ENCODE data around the gene ABHD8. TPM values are rescaled to one million over a fixed set of nuclear protein-coding genes. Genes with fewer than 3 reads are reported as not detected.
A peak's percentile ranks its signal among the peaks of the same experiment; 100 is the strongest.

Gene ABHD8
- total and polyA plus RNA-seq, 2 donors (not counting 1 experiment from before 2014, with no cell fraction given) = 5.2 to 7.2 TPM

DNA sequence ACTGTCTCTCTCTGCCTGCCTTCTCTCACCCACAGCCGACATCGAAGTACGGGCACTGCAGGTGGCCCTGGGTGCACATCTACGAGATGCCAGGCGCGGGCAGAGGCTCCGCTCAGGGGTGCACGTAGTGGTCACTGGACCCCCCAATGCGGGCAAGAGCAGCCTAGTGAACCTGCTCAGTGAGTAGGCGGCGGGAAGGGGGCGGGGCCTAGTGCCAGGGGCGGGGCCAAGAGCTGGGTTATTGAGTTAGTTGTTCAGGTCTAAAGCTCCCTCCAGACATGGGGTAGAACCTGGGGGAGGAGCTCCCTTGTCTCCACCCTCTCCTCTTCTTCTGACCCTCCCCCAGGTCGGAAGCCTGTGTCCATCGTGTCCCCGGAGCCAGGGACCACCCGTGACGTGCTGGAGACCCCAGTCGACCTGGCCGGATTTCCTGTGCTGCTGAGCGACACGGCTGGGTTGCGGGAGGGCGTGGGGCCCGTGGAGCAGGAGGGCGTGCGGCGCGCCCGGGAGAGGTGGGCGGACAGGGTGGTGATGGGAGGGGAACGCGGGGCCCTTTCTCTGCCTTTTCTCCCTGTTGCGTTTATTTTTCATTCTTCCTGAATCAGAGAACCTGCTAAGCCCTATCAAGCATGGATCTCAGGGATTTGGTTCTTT lies 36.0 kb upstream of the ABHD8 start:
- Histone ChIP-seq H4K20me1 (ENCODE audit: control insufficient read depth, insufficient read depth, low read length, poor library complexity, severe bottlenecking) (no peaks in the 10 kb centered on the region), H3K27me3 (replicated peaks in 1 of 4; ENCODE audit: control extremely low read depth in 1 of 4, control insufficient read depth in 3 of 4, insufficient read depth in 4 of 4, low read length in 3 of 4) (no peaks in the 10 kb centered on the region), H3K4me1 (ENCODE audit: control insufficient read depth in 2 of 2, insufficient read depth in 2 of 2, low read length in 2 of 2) (peaks cover 13 to 26% of the 10 kb centered on the region in 2 donors), H3K9me3 (ENCODE audit: control extremely low read depth in 1 of 3, control insufficient read depth in 2 of 3, insufficient read depth in 1 of 3, low read length in 2 of 3) (no peaks in the 10 kb centered on the region), H3K9ac (ENCODE audit: low read length) (no peak overlapping the region), H2AFZ (ENCODE audit: insufficient read depth, low read depth, low read length, poor library complexity, severe bottlenecking) (no peak overlapping the region), H3K79me2 (ENCODE audit: control insufficient read depth, insufficient read depth, low read length) (peaks cover 9% of the 10 kb centered on the region), H3K27ac (ENCODE audit: low read length in 2 of 2) (no peak overlapping the region), H3K4me2 (replicated peaks; ENCODE audit: low read depth, low read length, poor library complexity, severe bottlenecking) (no peak overlapping the region), H3K4me3 (ENCODE audit: control extremely low read depth in 1 of 5, extremely low read depth in 1 of 5, insufficient read depth in 1 of 5, low read depth in 2 of 5, low read length in 4 of 5) (no peak overlapping the region), H3K36me3 (replicated peaks in 1 of 2; ENCODE audit: control extremely low read depth in 1 of 2, control insufficient read depth in 1 of 2, extremely low read depth in 1 of 2, insufficient read depth in 2 of 2, low read length in 1 of 2) (no peaks in the 10 kb centered on the region)
- Mint-ChIP-seq H3K4me3 (peak overlapping the region; percentile 62), H3K27ac (no peak overlapping the region), H3K27me3 (no peaks in the 10 kb centered on the region), H3K9me3 (ENCODE audit: insufficient read depth) (no peaks in the 10 kb centered on the region), H3K4me1 (peaks cover 34% of the 10 kb centered on the region)
- intact Hi-C loops (cut with micrococcal nuclease) = no loop called here
- no peak for TF ChIP-seq EZH2 (IDR thresholded peaks at IDR 0.05; ENCODE audit: borderline replicate concordance, insufficient read depth, low read depth, low read length, poor library complexity, severe bottlenecking)
- TF ChIP-seq, protein P1, sequence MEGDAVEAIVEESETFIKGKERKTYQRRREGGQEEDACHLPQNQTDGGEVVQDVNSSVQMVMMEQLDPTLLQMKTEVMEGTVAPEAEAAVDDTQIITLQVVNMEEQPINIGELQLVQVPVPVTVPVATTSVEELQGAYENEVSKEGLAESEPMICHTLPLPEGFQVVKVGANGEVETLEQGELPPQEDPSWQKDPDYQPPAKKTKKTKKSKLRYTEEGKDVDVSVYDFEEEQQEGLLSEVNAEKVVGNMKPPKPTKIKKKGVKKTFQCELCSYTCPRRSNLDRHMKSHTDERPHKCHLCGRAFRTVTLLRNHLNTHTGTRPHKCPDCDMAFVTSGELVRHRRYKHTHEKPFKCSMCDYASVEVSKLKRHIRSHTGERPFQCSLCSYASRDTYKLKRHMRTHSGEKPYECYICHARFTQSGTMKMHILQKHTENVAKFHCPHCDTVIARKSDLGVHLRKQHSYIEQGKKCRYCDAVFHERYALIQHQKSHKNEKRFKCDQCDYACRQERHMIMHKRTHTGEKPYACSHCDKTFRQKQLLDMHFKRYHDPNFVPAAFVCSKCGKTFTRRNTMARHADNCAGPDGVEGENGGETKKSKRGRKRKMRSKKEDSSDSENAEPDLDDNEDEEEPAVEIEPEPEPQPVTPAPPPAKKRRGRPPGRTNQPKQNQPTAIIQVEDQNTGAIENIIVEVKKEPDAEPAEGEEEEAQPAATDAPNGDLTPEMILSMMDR (IDR thresholded peaks at IDR 0.05) = no peak
- WGBS (ENCODE audit: insufficient coverage) = 95% methylated on average over 27 of the region's 34 CpGs
- DNase-seq (peak; percentile 37), ATAC-seq (ENCODE audit: low read depth) (no peak)
- ChIA-PET POLR2A (interaction anchor here (0.8 kb wide), 1 partner anchor 11 kb away, joined by 6 read pairs; no protein-coding TSS in a partner anchor), CTCF (interaction anchor here (1.1 kb wide), 1 partner anchor 11 kb away, joined by 3 read pairs; no protein-coding TSS in a partner anchor)

GRCh38 chr19:17338433-17339078 lies 35.3 kb upstream of the ABHD8 start:
- no peaks in the 10 kb centered on the region for H3K27me3 Mint-ChIP-seq

More at GRCh38 chr19:17338433-17339078, 35.3 kb upstream of the ABHD8 start:
- H3K27me3 ChIP-seq (replicated peaks in 1 of 4; ENCODE audit: control extremely low read depth in 1 of 4, control insufficient read depth in 3 of 4, insufficient read depth in 4 of 4, low read length in 3 of 4) = no peaks in the 10 kb centered on the region
- Mint-ChIP-seq H3K4me3 (peak overlapping the region; percentile 92), H3K27ac (no peak overlapping the region), H3K9me3 (ENCODE audit: insufficient read depth) (no peaks in the 10 kb centered on the region), H3K4me1 (peaks cover 38% of the 10 kb centered on the region)
- H4K20me1 ChIP-seq (ENCODE audit: control insufficient read depth, insufficient read depth, low read length, poor library complexity, severe bottlenecking) = no peaks in the 10 kb centered on the region
- ATAC-seq (ENCODE audit: low read depth) = no peak
- peak overlapping the region; percentile 99 for H3K4me2 ChIP-seq (replicated peaks; ENCODE audit: low read depth, low read length, poor library complexity, severe bottlenecking)
- intact Hi-C loops (cut with micrococcal nuclease) = no loop called here
- no peak for DNase-seq
- peak overlapping the region in 3 of 5 experiments; percentile 55 to 97 (median 79) for H3K4me3 ChIP-seq (ENCODE audit: control extremely low read depth in 1 of 5, extremely low read depth in 1 of 5, insufficient read depth in 1 of 5, low read depth in 2 of 5, low read length in 4 of 5)
- H3K36me3 ChIP-seq (replicated peaks in 1 of 2; ENCODE audit: control extremely low read depth in 1 of 2, control insufficient read depth in 1 of 2, extremely low read depth in 1 of 2, insufficient read depth in 2 of 2, low read length in 1 of 2) = no peaks in the 10 kb centered on the region
- peaks cover 9% of the 10 kb centered on the region for H3K79me2 ChIP-seq (ENCODE audit: control insufficient read depth, insufficient read depth, low read length)
- CTCF ChIA-PET = interaction anchor here (0.9 kb wide), 1 partner anchor 29 kb away, joined by 3 read pairs; the partner anchor contains the start of gene DDA1
- 92% methylated on average over 21 of the region's 30 CpGs for WGBS (ENCODE audit: insufficient coverage)
- no peaks in the 10 kb centered on the region for H3K9me3 ChIP-seq (ENCODE audit: control extremely low read depth in 1 of 3, control insufficient read depth in 2 of 3, insufficient read depth in 1 of 3, low read length in 2 of 3)
- POLR2A ChIA-PET = interaction anchor here (0.8 to 0.9 kb wide), 2 partner anchors 10 to 81 kb away, joined by 3 to 6 read pairs; partner anchors contain the start of gene MVB12A
- TF ChIP-seq EZH2 (IDR thresholded peaks at IDR 0.05; ENCODE audit: borderline replicate concordance, insufficient read depth, low read depth, low read length, poor library complexity, severe bottlenecking) = no peak
- TF ChIP-seq, protein P1 (IDR thresholded peaks at IDR 0.05) = no peak
- H3K27ac ChIP-seq (ENCODE audit: low read length in 2 of 2) = no peak overlapping the region
- peak overlapping the region; percentile 100 for H2AFZ ChIP-seq (ENCODE audit: insufficient read depth, low read depth, low read length, poor library complexity, severe bottlenecking)
- H3K4me1 ChIP-seq (ENCODE audit: control insufficient read depth in 2 of 2, insufficient read depth in 2 of 2, low read length in 2 of 2) = peaks cover 19 to 32% of the 10 kb centered on the region in 2 donors
- H3K9ac ChIP-seq (ENCODE audit: low read length) = peak overlapping the region; percentile 90
